SU-DHL-6 (cell line): ENCODE measurements around the gene SYT13.

Experiments used
- H2AFZ ChIP-seq: fragments of 200-600 bp; sonication (generic); 2 replicates; pipeline ENCODE4 v1.6.1; 2014; ENCODE audit warnings: low read depth, mild to moderate bottlenecking, moderate library complexity, mixed read lengths, antibody characterized with exemption, low read length; ENCODE audit not compliant: severe bottlenecking
- H3F3A ChIP-seq: fragments of 200-600 bp; shearing (Covaris generic); 2 replicates; pipeline ENCODE4 v1.6.0; 2016; ENCODE audit warnings: antibody characterized with exemption, mild to moderate bottlenecking; ENCODE audit not compliant: insufficient read depth
- H3K27ac ChIP-seq: fragments of 200-600 bp; sonication (generic); 2 replicates; pipeline ENCODE4 v1.5.1; 2016; ENCODE audit warnings: low read depth, mild to moderate bottlenecking, low read length, moderate library complexity, mixed read lengths
- H3K27me3 ChIP-seq: fragments of 200-600 bp; sonication (generic), shearing (Covaris generic); 2 replicates; pipeline ENCODE4 v1.6.0; 2014; ENCODE audit warnings: mild to moderate bottlenecking, low read length
- H3K36me3 ChIP-seq: fragments of 200-600 bp; sonication (generic); 2 replicates; pipeline ENCODE4 v1.6.1; 2014; ENCODE audit warnings: mild to moderate bottlenecking, low read length, mixed read lengths
- H3K4me2 ChIP-seq: fragments of 300-600, 200-600 bp; shearing (Covaris generic), sonication (generic); 2 replicates; pipeline ENCODE4 v1.6.0; 2014; ENCODE audit warnings: low read length, low read depth, mild to moderate bottlenecking; ENCODE audit not compliant: poor library complexity, severe bottlenecking
- H3K4me3 ChIP-seq: fragments of 200-600 bp; sonication (generic); 2 replicates; pipeline ENCODE4 v1.5.1; 2014; ENCODE audit warnings: antibody characterized with exemption, low read length, mild to moderate bottlenecking, mixed read lengths; ENCODE audit not compliant: insufficient read depth, poor library complexity, severe bottlenecking
- H3K79me2 ChIP-seq: fragments of 200-600 bp; sonication (generic); 2 replicates; pipeline ENCODE4 v1.6.1; 2014; ENCODE audit warnings: mild to moderate bottlenecking, low read length, moderate library complexity; ENCODE audit not compliant: insufficient read depth
- H3K9ac ChIP-seq: fragments of 200-600 bp; sonication (generic); 2 replicates; pipeline ENCODE4 v1.7.0; 2014; ENCODE audit warnings: mild to moderate bottlenecking, low read length
- H3K9me2 ChIP-seq: fragments of 200-600 bp; sonication (generic); replicated peaks from 2 replicates; pipeline ENCODE4 v1.6.1; 2014; ENCODE audit warnings: low read length; ENCODE audit not compliant: insufficient read depth
- H3K9me3 ChIP-seq: fragments of 200-600 bp; sonication (generic); 2 replicates; pipeline ENCODE4 v1.6.1; 2014; ENCODE audit warnings: low read length, mixed read lengths; ENCODE audit not compliant: insufficient read depth
- H4K20me1 ChIP-seq: fragments of 200-600 bp; sonication (generic); 2 replicates; pipeline ENCODE4 v1.6.1; 2014; ENCODE audit warnings: low read depth, mild to moderate bottlenecking, antibody characterized with exemption, low read length, moderate library complexity, mixed read lengths
- CTCF ChIP-seq: fragments of 200-600 bp; sonication (generic); IDR thresholded peaks from one replicate; pipeline ENCODE4 v1.5.1; 2017; ENCODE audit warnings: antibody characterized with exemption, mild to moderate bottlenecking, low read length, moderate library complexity; ENCODE audit not compliant: insufficient read depth, poor library complexity, severe bottlenecking
- EZH2phosphoT487 ChIP-seq: fragments of 200-600 bp; sonication (generic), shearing (Covaris generic); conservative IDR thresholded peaks from 2 replicates; pipeline ENCODE4 v1.6.1; 2018; ENCODE audit warnings: mild to moderate bottlenecking, antibody characterized with exemption, low read length, moderate library complexity, mixed read lengths

SYT13 gene

DNA sequence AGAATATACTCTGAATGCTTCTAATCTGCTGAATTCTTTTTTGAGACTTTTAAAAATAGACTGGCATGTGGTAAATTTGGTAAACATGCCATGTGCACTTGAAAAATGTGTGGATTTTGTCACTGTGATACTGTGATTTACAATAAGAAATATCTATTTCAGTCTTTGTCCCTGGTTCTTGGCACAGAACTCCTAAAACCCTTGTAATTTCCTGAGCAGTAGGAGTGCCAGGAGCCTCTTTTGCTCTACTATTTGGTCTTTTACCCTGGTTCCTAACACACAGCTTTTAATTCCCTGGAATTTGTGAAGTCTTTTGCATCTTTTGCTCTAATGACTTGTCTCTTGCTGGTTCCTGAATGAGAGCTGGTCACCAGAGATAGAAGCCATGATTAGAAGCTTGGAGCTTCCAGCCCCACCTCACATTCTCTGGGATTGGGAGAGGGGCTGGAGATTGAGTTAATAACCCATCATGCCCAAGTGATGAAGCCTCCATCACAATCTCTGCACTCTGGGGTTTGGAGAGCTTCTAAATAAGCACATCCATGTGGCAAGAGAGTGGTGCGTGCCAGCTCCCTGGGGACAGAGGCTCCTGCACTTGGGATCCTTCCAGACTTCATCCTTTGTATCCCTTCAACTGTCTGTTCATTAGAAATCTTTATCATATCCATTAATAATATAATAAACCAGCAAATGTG, 27.2 kb upstream of the SYT13 start:
- TF ChIP-seq CTCF (no peak), EZH2phosphoT487 (no peak)
- no peaks in the 10 kb centered on the region for H3F3A ChIP-seq
- no peaks in the 10 kb centered on the region for H4K20me1 ChIP-seq
- no peaks in the 10 kb centered on the region for H3K27me3 ChIP-seq
- no peaks in the 10 kb centered on the region for H3K9me3 ChIP-seq
- no peaks in the 10 kb centered on the region for H3K9me2 ChIP-seq
- no peaks in the 10 kb centered on the region for H3K79me2 ChIP-seq
- H3K4me2 ChIP-seq = no peak overlapping the region
- H3K4me3 ChIP-seq = no peak overlapping the region
- no peaks in the 10 kb centered on the region for H3K36me3 ChIP-seq
- no peak overlapping the region for H3K9ac ChIP-seq
- H3K27ac ChIP-seq = no peak overlapping the region
- H2AFZ ChIP-seq = no peak overlapping the region

DNA sequence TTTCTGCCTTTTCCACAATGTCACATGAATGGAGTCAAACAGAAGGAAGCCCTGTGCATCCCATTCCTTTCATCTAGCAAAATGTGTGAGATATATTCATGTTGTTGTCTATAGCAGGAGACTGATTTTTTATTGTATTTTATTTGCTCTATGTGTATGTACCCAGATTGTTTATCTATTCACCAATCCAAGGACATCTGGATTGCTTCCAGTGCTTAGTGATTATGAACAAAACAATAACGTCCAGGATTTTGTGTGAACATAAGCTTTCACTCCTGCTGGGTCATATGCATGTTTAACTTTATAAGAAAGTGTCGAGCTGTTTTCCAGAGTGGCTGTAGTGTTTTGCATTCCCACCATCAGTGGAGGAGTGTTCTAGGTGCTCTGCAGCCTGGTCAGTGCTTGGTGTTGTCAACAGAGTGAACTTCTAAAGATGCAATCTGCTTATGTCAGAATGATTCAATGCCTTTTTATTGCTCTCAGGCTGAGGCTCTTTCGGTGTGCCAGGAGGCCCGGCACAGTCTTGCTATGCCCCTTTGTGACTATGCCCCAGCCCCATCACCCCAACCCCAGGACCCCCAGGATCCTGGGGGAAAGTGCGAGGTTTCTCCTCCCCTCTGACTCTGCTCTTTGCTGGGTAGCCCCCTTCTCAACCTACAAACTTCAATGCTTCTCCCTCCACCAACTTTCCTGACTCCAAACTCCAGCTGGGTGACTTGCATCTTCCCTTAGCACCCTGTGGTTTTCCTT, 19.9 kb upstream of the SYT13 start:
- Histone ChIP-seq H3K4me3 (no peak overlapping the region), H2AFZ (no peak overlapping the region), H3K9me2 (no peaks in the 10 kb centered on the region), H4K20me1 (no peaks in the 10 kb centered on the region), H3K79me2 (no peaks in the 10 kb centered on the region), H3F3A (no peaks in the 10 kb centered on the region), H3K27me3 (no peaks in the 10 kb centered on the region), H3K9ac (no peak overlapping the region), H3K4me2 (no peak overlapping the region), H3K36me3 (no peaks in the 10 kb centered on the region), H3K27ac (no peak overlapping the region), H3K9me3 (no peaks in the 10 kb centered on the region)
- TF ChIP-seq EZH2phosphoT487 = no peak

- Histone ChIP-seq H3F3A (no peaks in the 10 kb centered on the region), H4K20me1 (no peaks in the 10 kb centered on the region), H3K27ac (no peak overlapping the region), H3K36me3 (no peaks in the 10 kb centered on the region), H3K9ac (no peak overlapping the region), H3K79me2 (no peaks in the 10 kb centered on the region), H3K27me3 (no peaks in the 10 kb centered on the region), H3K4me3 (no peak overlapping the region), H2AFZ (no peak overlapping the region), H3K4me2 (no peak overlapping the region), H3K9me2 (no peaks in the 10 kb centered on the region), H3K9me3 (no peaks in the 10 kb centered on the region)
- TF ChIP-seq EZH2phosphoT487 (no peak), CTCF (no peak)
Measured at GRCh38 chr11:45304992-45305335, 18.8 kb upstream of the SYT13 start.
